AG09319 (cell line): ENCODE measurements around the gene RAI1.
"Not testable (repeated sequence)": the region's sequence is repeated elsewhere in the genome, so short reads cannot be mapped to it uniquely, and the experiment has no call there.

Experiments
- DNase-seq: peaks from one replicate; pipeline ENCODE4 v3.0.0-alpha.2; 2010; ENCODE audit warnings: low read depth; ENCODE audit errors: extremely low read depth
- CTCF ChIP-seq: IDR thresholded peaks from 2 replicates; pipeline ENCODE4 v1.5.1; 2011; ENCODE audit warnings: low read depth, mild to moderate bottlenecking, inconsistent platforms, low read length, moderate library complexity

Gene RAI1

DNA sequence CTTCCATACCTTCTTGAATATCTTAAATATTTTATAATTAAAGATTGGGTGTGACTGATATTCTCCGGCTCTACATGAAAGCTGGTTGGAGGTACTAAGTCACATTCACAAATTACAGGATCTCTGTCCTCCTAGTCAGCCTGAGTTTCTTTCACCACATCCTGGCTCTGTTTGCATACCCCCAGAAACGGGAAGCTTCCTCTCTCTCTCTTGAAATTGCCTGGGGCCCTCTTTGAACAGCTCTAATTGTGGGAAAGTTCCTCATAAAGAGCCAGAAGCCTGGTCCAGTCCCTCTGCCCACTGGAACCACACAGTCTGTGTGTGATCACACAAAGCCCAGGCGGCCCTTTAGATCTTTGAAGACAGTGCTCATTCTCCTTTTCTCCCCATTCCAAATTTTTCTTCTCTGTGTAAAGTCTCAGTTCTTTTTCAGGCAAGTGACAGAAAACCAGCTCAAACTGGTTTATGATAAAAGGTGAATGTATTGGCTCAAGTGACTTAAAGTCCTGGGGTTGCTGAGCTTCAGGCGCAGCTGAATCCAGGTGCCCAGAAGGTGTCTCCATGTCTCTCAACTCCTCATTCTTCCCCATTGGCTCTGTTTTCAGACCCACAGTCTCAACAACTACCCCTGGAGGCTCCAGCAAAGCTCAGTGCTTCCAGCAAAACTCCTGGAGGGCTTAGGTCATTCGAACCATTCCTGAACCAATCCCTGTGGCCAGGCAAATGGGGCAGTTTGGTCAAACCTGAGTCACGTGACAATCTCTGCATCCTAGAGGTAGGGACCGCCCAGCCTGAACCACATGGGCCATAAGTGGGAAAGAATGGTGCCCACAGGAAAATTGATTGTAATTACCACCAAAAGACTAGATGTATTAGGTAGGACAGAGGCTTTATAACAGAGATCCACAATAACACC lies 8.5 kb upstream of the RAI1 start:
- TF ChIP-seq CTCF, result no peak
- no peak for DNase-seq

DNA sequence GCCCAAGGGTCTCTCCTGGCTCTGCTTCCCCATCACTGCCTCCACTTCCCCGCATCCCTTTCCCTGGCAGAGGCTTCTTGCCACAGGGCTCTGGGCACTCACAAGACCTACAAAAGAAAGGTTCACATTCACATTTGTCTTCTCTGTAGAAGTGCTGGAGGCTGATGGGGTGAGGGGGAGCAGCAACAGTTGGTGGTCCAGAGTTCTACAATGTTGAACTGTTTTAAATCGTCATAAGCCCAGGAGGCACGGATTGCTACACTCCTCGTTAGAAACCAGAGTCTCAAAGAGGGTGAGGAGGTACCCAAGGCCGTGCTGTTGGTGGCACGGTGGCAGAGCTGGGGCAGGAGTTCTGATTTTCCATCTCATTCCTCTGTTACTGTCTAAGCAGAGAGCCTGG lies 5.8 kb upstream of the RAI1 start:
- TF ChIP-seq CTCF, result no peak
- no peak for DNase-seq

DNA sequence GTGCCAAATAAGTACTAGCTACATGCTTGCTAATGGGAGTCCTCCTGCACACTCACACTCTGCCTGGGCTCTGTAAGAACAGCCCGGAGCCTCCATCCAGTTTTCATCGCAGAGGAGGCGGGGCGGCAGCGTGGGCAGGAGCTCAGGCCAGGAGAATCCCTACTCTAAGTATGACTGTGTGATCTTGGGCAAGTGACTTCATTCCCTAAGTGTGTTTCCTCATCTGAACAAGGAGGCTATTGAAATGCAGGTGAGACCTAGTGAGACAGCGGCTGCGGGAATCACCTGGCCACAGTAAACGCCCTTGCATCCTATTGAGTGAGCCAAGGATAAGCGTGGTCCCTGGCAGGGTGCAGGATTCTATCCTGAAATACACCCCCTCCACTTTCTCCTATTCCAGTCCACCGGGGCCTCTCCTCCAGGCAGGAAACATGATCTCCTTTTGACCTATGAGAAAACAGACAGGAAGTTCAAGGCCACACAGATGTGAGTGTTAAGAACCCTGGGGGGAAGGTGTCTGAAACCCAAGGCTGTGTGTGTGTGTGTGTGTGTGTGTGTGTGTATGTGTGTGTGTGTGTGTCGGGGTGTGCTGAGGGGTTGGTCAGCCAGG lies 5.2 kb upstream of the RAI1 start:
- TF ChIP-seq CTCF, result no peak
- no peak for DNase-seq

GRCh38 chr17:17676752-17677151 lies 4.5 kb upstream of the RAI1 start:
- TF ChIP-seq CTCF, result no peak
- no peak for DNase-seq

DNA sequence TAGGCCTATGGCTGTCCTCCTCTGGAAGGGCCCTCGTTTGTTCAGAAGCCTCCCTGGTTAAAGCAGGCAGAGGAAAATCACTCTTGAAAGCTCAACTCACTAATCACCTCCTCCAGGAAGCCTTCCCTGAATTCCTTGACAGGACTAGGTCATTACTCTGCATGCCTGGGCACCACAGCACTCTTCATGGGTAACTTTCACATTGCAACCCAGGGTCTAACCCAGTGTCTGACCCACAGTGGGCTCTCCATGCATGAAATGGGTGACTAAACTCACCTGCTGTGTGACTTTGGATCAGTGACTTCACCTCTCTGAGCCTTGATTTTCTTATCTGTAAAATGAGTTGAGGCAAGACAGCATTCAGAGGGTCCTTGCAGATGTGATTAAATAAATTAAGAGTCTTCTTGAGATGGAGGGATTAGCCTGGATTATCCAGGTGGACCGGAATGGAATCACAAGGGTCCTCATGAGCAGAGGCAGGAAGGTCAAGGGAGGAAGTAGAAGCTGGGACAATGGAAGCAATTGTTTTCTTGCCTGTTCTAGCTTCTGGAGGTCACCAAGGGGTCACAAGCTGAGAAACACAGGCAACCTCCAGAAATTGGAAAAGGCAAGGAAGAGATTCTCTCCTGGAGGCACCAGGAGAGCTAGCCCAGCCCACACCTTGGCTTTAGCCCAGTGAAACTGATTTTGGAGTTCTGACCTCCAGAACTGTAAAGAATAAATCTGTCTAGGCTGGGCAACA lies 3.8 kb upstream of the RAI1 start:
- no peak for DNase-seq
- no peak for TF ChIP-seq CTCF

DNA sequence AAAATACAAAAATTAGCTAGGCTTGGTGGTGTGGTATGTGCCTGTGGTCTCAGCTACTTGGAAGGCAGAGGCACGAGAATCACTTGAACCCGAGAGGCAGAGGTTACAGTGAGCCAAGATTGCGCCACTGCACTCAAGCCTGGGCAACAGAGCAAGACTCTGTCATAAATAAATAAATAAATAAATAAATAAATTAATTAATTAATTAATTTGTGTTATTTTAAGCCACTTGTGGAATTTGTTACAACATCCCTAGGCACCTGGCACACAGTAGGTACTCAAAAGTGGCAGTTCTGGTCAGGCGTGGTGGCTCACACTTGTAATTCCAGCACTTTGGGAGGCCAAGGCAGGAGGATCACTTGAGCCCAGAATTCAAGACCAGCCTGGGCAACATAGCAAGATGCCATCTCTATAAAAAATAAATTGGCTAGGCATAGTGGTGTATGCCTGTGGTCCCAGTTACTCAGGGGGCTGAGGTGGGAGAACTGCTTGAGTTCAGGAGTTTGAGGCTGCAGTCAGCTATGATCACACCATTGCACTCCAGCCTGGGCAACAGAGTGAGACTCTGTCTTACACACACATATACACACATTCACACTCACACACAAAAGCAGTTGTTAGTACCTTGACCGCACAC lies 3.1 kb upstream of the RAI1 start:
- DNase-seq, result not testable (repeated sequence)

DNA sequence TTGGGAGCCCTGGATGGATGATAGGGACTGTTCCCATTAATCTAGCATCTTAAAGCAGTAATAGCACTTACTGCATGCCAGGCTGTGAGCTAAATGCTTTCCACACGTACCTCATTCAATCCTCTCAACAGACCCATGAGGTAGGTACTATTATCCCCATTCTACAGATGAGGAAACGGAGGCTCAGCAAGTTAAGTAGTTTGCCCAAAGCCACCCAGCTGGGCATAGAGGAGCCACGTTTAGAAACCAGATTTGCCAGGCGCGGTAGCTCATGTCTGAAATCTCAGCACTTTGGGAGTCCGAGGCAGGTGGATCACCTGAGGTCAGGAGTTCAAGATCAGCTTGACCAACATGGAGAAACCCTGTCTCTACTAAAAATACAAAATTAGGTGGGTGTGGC lies 2.0 kb upstream of the RAI1 start:
- no peak for TF ChIP-seq CTCF
- no peak for DNase-seq
